Hepatocyte (in vitro differentiated cells): ENCODE data around the gene PLEKHA5.

Experiments used
- EZH2 ChIP-seq: fragments of 200-600 bp; sonication (generic); IDR thresholded peaks from 2 replicates; pipeline ENCODE4 v1.6.1; 2016; ENCODE audit warnings: antibody characterized with exemption, mild to moderate bottlenecking, borderline replicate concordance
- EZH2phosphoT487 ChIP-seq: fragments of 200-600 bp; sonication (generic); IDR thresholded peaks from one replicate; pipeline ENCODE4 v1.6.1; 2018; ENCODE audit warnings: antibody characterized with exemption, mild to moderate bottlenecking, low read depth, moderate library complexity; ENCODE audit not compliant: unreplicated experiment, severe bottlenecking
- TF ChIP-seq, protein P1 (sequence below): fragments of 200-600 bp; sonication (generic); IDR thresholded peaks from 2 replicates; pipeline ENCODE4 v1.5.1; 2016; ENCODE audit warnings: antibody characterized with exemption, mild to moderate bottlenecking; ENCODE audit not compliant: poor library complexity

GRCh38 chr12:19168644-19169043 is 39.1 kb downstream of the PLEKHA5 start:
- TF ChIP-seq EZH2phosphoT487 (no peak), EZH2 (no peak)
- TF ChIP-seq, protein P1, sequence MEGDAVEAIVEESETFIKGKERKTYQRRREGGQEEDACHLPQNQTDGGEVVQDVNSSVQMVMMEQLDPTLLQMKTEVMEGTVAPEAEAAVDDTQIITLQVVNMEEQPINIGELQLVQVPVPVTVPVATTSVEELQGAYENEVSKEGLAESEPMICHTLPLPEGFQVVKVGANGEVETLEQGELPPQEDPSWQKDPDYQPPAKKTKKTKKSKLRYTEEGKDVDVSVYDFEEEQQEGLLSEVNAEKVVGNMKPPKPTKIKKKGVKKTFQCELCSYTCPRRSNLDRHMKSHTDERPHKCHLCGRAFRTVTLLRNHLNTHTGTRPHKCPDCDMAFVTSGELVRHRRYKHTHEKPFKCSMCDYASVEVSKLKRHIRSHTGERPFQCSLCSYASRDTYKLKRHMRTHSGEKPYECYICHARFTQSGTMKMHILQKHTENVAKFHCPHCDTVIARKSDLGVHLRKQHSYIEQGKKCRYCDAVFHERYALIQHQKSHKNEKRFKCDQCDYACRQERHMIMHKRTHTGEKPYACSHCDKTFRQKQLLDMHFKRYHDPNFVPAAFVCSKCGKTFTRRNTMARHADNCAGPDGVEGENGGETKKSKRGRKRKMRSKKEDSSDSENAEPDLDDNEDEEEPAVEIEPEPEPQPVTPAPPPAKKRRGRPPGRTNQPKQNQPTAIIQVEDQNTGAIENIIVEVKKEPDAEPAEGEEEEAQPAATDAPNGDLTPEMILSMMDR: no peak
